GM12872 (cell line): ENCODE measurements around the gene SLC22A17.

Experiments
- TF ChIP-seq, protein P1 (sequence below): IDR thresholded peaks from 3 replicates; pipeline ENCODE4 v1.5.1; 2011; ENCODE audit warnings: low read depth, mild to moderate bottlenecking, low read length, moderate library complexity; ENCODE audit not compliant: insufficient read depth

SLC22A17 gene

DNA sequence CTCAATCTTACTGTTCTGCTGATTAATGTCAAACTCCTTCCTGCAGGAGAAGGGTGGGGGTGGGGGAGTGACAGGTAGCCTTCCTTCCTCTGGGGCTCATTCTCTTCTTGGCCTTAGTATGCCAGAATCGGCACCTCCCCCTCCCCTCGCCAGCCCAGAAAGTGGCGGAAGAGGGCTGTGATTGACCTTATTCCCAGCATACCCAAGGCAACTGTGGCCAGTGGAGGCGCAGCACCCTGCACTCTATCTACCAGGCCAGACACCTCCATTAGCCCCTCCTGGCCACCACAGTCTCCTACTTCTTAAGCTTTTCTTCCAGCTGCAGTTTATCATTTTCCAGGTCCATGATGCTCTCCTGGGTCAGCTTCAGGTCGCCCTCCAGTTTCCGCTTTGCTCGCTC is 39.9 kb upstream of the SLC22A17 start:
- TF ChIP-seq, protein P1, sequence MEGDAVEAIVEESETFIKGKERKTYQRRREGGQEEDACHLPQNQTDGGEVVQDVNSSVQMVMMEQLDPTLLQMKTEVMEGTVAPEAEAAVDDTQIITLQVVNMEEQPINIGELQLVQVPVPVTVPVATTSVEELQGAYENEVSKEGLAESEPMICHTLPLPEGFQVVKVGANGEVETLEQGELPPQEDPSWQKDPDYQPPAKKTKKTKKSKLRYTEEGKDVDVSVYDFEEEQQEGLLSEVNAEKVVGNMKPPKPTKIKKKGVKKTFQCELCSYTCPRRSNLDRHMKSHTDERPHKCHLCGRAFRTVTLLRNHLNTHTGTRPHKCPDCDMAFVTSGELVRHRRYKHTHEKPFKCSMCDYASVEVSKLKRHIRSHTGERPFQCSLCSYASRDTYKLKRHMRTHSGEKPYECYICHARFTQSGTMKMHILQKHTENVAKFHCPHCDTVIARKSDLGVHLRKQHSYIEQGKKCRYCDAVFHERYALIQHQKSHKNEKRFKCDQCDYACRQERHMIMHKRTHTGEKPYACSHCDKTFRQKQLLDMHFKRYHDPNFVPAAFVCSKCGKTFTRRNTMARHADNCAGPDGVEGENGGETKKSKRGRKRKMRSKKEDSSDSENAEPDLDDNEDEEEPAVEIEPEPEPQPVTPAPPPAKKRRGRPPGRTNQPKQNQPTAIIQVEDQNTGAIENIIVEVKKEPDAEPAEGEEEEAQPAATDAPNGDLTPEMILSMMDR, result no peak

DNA sequence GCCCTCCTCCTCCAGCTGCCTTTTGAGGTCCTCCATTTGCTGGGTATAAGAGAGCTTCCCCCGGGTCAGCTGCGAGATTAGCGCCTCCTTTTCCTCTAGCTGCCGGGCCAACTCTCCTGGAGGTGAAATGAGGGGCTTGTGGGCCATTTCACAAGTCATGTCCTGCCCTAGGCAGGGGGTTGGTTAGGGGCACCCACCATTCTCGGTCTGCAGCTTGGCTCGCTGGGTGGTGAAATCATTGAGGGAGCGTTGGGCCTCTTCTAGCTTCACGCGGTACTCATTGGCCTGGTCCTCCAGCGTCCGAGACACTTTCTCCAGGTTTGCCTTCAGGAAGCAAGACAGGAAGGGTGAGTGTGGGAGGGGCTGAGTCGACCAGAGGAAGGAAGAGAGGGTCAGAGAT is 36.7 kb upstream of the SLC22A17 start:
- TF ChIP-seq, protein P1, result no peak

DNA sequence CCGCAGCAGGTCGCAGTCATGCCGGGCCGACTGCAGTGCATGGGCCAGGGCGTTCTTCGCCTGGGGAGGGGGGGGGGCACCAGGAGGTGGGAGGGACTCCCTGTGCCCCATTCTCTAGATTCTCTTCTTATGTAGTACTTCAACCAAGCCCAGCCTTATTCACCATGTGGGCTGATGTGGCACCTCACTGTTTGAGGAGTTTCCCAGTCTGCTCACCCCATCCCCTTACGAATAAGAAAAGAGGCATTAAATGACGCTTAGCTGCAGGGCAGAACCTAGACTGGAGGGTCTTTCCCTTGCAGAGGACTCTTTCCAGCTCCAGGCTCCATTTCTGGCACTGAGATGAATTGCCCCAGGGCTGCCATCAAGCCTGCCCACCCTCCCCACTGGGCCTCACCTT is 36.3 kb upstream of the SLC22A17 start:
- TF ChIP-seq, protein P1, result no peak

DNA sequence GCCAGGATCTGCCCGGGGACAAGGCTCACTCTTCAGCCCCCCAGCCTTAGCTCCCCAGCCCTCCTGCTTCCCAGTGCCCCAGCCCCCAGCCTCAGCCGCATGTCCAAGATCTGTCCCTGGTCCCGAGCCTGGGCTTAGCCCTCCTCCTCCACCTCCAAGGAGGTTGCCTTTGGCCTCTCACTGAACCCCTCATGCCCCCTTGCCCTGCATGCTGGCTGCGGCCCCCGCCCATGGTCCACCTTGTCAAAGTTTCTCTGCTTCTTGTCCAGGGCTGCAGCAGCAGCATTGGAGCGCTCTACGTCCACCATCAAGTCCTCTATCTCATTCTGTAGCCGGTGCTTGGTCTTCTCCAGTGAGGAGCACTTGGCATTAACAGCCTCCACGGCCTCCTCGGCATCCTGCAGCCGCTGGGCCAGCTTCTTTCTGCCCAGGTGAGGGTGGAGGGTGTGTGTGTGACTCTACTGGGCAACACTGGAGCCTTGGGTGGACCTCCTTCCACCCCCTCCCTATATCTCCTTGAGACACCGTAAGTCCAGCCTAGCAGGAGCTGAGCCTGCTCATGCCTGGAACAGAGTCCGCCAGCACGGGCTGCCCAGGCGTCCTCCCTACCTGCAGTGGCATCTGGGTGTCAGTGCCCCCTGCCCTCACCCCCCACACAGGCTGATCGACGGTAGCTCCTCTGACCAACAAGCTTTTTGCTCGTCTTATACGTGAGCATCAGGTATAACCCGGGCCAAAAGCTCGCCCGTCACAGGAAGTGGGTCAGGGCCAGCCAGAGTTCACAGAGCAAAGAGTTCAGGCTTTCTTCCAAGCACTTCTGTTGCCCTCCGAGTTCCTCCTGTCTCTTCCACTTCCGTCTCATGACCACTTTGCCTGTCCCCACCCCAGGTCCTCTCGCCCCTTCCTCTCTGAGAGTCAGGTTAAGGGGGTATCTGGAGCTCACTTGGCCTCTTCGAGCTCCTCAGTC is 35.5 kb upstream of the SLC22A17 start:
- TF ChIP-seq, protein P1, result no peak

DNA sequence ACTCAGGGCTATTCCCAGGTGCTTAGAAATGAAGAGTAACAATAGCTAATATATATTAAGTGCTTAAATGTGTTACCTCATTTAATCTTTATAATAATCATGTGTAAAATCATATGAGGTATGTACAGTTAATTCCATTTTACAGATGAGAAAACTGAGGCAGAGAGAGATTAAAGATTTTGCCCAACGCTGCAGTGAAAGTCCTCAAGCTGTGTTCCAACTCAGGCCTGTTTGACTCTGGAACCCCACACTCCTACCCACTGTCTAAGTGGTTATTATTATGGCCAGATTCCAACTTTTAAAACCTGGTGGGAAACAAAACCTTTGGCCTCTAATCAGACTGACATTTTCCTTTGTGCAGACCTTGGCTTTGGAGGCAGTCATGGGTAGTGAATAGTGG is 34.3 kb upstream of the SLC22A17 start:
- TF ChIP-seq, protein P1, result no peak

DNA sequence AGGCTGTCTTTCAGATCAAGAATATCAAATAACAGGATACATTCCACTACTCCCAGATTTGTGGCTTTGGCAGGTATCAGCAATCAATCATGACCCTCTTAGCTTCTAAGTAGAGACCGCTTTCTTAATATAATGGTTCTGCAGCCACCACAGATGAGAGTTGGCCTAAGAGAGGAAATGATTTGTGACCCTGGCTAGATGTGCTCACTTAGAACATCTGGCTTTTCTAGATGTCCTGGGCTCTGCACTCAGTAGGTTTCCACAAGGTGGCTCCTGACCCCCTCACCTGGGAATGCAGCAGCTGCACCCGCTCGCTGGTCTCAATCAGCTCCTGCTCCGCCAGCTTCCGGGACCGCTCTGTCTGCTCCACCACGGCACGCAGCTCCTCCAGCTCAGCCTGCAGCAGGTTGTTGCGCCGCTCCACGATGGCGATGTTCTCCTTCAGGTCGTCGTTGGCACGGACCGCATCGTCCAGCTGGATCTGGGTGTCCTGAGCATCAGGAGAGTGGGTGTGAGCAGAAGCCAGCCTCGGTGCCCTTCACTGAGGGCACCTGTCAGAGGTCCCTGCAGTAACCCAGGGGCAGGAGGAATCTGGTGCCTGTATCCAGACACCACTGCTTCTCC is 33.1 kb upstream of the SLC22A17 start:
- TF ChIP-seq, protein P1, result no peak

DNA sequence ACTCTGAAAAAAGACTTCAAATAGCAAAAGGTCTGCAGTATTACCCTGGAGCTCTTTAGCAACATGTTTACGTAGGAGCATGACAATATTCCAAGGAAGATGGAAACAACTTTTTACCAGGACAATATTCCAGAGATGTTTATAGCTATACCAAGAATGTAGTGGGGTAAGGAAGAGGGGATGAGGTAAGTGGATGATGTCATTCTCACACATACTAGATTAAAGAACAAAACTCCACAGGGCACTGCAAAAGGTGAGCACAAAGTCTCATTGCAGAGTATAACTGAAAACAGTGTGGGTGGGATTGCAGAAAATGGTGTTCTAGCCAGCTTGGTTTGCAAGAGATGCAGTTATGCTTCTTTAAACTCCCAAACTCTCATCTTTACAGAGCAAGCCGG is 32.6 kb upstream of the SLC22A17 start:
- TF ChIP-seq, protein P1, result no peak
